NCI-H1105 (cell line): ENCODE data around the gene B4GALT6.

Experiments
- DNase-seq: peaks from one replicate; lab custom pipeline; 2025; lab: John Stamatoyannopoulos, UW

The B4GALT6 gene

GRCh38 chr18:31688606-31689005 is 4.2 kb upstream of the B4GALT6 start:
- no peak for DNase-seq

GRCh38 chr18:31686986-31687928 is 2.9 kb upstream of the B4GALT6 start:
- DNase-seq = no peak

- DNase-seq = no peak
These were observed 2.2 kb upstream of the B4GALT6 start for GRCh38 chr18:31686572-31686971.

GRCh38 chr18:31685097-31686082 is 1.0 kb upstream of the B4GALT6 start:
- peak; percentile 91 for DNase-seq

- DNase-seq = no peak
These were observed 458 bp downstream of the B4GALT6 start for GRCh38 chr18:31683968-31684278.

- DNase-seq = no peak
These were observed 1.3 kb downstream of the B4GALT6 start for GRCh38 chr18:31683106-31683505.

- peak; percentile 3 for DNase-seq
These were observed 3.4 kb downstream of the B4GALT6 start for GRCh38 chr18:31680831-31681568.

- no peak for DNase-seq
These were observed 4.0 kb downstream of the B4GALT6 start for GRCh38 chr18:31680433-31680811.

GRCh38 chr18:31679791-31680432 is 4.5 kb downstream of the B4GALT6 start:
- DNase-seq = no peak

- no peak for DNase-seq
These were observed 5.1 kb downstream of the B4GALT6 start for GRCh38 chr18:31679133-31679742.

- DNase-seq = no peak
These were observed 6.0 kb downstream of the B4GALT6 start for GRCh38 chr18:31678425-31678824.

GRCh38 chr18:31677592-31677991 is 6.8 kb downstream of the B4GALT6 start:
- no peak for DNase-seq

- DNase-seq = no peak
These were observed 9.0 kb downstream of the B4GALT6 start for GRCh38 chr18:31675404-31675803.

GRCh38 chr18:31672628-31673135 is 11.7 kb downstream of the B4GALT6 start:
- no peak for DNase-seq

GRCh38 chr18:31671951-31672350 is 12.4 kb downstream of the B4GALT6 start:
- no peak for DNase-seq

- no peak for DNase-seq
These were observed 14.8 kb downstream of the B4GALT6 start for GRCh38 chr18:31669541-31669940.

- no peak for DNase-seq
These were observed 17.2 kb downstream of the B4GALT6 start for GRCh38 chr18:31667185-31667584.

- no peak for DNase-seq
These were observed 18.3 kb downstream of the B4GALT6 start for GRCh38 chr18:31666055-31666454.

GRCh38 chr18:31664101-31664500 is 20.3 kb downstream of the B4GALT6 start:
- no peak for DNase-seq

- no peak for DNase-seq
These were observed 22.4 kb downstream of the B4GALT6 start for GRCh38 chr18:31661965-31662364.

GRCh38 chr18:31660763-31661162 is 23.6 kb downstream of the B4GALT6 start:
- DNase-seq = no peak
